K562 (cell line): ENCODE data around the gene SLX4IP. TPM values are rescaled to one million over a fixed set of nuclear protein-coding genes. Genes with fewer than 3 reads are reported as not detected.

Experiments used
- ATAC-seq: fragments of 200-7000 bp; cut with Tn5 transposase; 3 replicates; pipeline ENCODE4 v1.9.1; 2020; ENCODE audit warnings: moderate library complexity
- BruUV-seq: library from RNA; stranded (reverse); fragments of 400-500 nt; replicated peaks from 2 replicates; lab custom pipeline; 2021; lab: Mats Ljungman, UMichigan
- CTCF ChIA-PET: fragments of 300-600 bp; formaldehyde crosslinking; extraction: SDS; loops from one replicate; lab custom pipeline; 2021; ENCODE audit warnings: low intra/inter-chr PET ratio; lab: Yijun Ruan, JAX
- POLR2A ChIA-PET: fragments of 300-600, 350-650 bp; sonication (Branson Sonifier 250); formaldehyde crosslinking; extraction: SDS; loops from one replicate; lab custom pipeline; 2021; ENCODE audit warnings: antibody characterized with exemption, inconsistent platforms; lab: Yijun Ruan, JAX
- DNase-seq, 4 experiments: peaks; one replicate each; pipeline versions ENCODE4 v3.0.0 to v3.0.0-alpha.2; 2011 to 2018; ENCODE audit warnings: low spot score in 3 of 4, mixed read lengths in 3 of 4; ENCODE audit errors: extremely low read depth in 1 of 4
- FAIRE-seq: peaks from 2 replicates; lab custom pipeline; 2011; peaks lifted over from hg19 to GRCh38; lab: Jason Lieb, UNC
- H2AFZ ChIP-seq: 2 replicates; pipeline ENCODE4 v1.6.0; 2011; ENCODE audit warnings: low read depth, low read length, control low read depth, inconsistent platforms
- H3K27ac ChIP-seq: fragments of 200-600 bp; 3 replicates; pipeline ENCODE4 v1.8.0; 2011; ENCODE audit warnings: low read depth, mild to moderate bottlenecking, control low read depth, inconsistent platforms, low read length, moderate library complexity, mixed read lengths; ENCODE audit errors: extremely low read depth
- H3K27me3 ChIP-seq, 2 experiments: fragments of 300-600 bp in 1 of 2; 2 replicates in 1 of 2; 3 replicates in 1 of 2; pipeline versions ENCODE4 v1.6.0 to v1.8.0; 2011; ENCODE audit warnings: inconsistent platforms in 2 of 2, low read length in 2 of 2, mild to moderate bottlenecking in 1 of 2, mixed read lengths in 1 of 2, moderate library complexity in 1 of 2; ENCODE audit not compliant: control insufficient read depth in 2 of 2, insufficient read depth in 2 of 2
- H3K36me3 ChIP-seq: fragments of 300-600 bp; 3 replicates; pipeline ENCODE4 v1.8.0; 2011; ENCODE audit warnings: mild to moderate bottlenecking, low read length, inconsistent platforms; ENCODE audit not compliant: control insufficient read depth, insufficient read depth
- H3K4me1 ChIP-seq, 2 experiments: fragments of 200-600 bp in 1 of 2; replicated peaks in 1 of 2; 2 replicates in 1 of 2; 3 replicates in 1 of 2; pipeline versions ENCODE4 v1.5.1 to v1.8.0; 2011; ENCODE audit warnings: inconsistent platforms in 2 of 2, low read length in 2 of 2, mild to moderate bottlenecking in 1 of 2, mixed read lengths in 1 of 2, moderate library complexity in 1 of 2; ENCODE audit not compliant: control insufficient read depth in 2 of 2, insufficient read depth in 2 of 2
- H3K4me2 ChIP-seq: 2 replicates; pipeline ENCODE4 v1.6.1; 2011; ENCODE audit warnings: low read length, control low read depth, inconsistent platforms, mixed read lengths; ENCODE audit not compliant: insufficient read depth
- H3K4me3 ChIP-seq: fragments of 200-600 bp; sonication (generic), shearing (Covaris generic); 2 replicates; pipeline ENCODE4 v1.5.1; 2016; ENCODE audit warnings: control low read depth, inconsistent platforms
- H3K79me2 ChIP-seq: fragments of 200-600 bp; 3 replicates; pipeline ENCODE4 v1.8.0; 2011; ENCODE audit warnings: low read length, inconsistent platforms; ENCODE audit not compliant: control insufficient read depth, insufficient read depth
- H3K9ac ChIP-seq, 2 experiments: 2 replicates each; pipeline versions ENCODE4 v1.6.0 to v1.6.1; 2011; ENCODE audit warnings: low read depth in 2 of 2, low read length in 2 of 2, control low read depth in 1 of 2, inconsistent platforms in 1 of 2, mild to moderate bottlenecking in 1 of 2, mixed read lengths in 1 of 2; ENCODE audit not compliant: insufficient read depth in 1 of 2
- H3K9me1 ChIP-seq: one replicate; pipeline ENCODE4 v1.6.0; 2011; ENCODE audit warnings: inconsistent platforms, mild to moderate bottlenecking, low read length, moderate library complexity; ENCODE audit not compliant: control insufficient read depth, insufficient read depth
- H3K9me3 ChIP-seq: replicated peaks from 2 replicates; pipeline ENCODE4 v1.5.1; 2011; ENCODE audit warnings: low read depth, low read length, inconsistent platforms; ENCODE audit not compliant: control insufficient read depth, insufficient read depth
- H4K20me1 ChIP-seq: replicated peaks from 2 replicates; pipeline ENCODE4 v1.6.1; 2011; ENCODE audit warnings: low read length, inconsistent platforms, mixed read lengths; ENCODE audit not compliant: control insufficient read depth, insufficient read depth
- EP400 ChIP-seq: fragments of 450-650 bp; IDR thresholded peaks from 2 replicates; pipeline ENCODE4 v1.6.1; 2017; ENCODE audit warnings: antibody characterized with exemption, mild to moderate bottlenecking, moderate library complexity
- FOSL1 ChIP-seq: fragments of 200-800 bp; sonication (Bioruptor generic); conservative IDR thresholded peaks from 2 replicates; pipeline ENCODE4 v1.6.1; 2016; ENCODE audit warnings: missing genetic modification characterization, missing compliant biosample characterization
- KAT7 ChIP-seq: sonication (generic); formaldehyde crosslinking; IDR thresholded peaks from 2 replicates; pipeline ENCODE4 v1.8.0; 2022; ENCODE audit warnings: missing genetic modification reagents, mild to moderate bottlenecking, borderline replicate concordance
- PKNOX1 ChIP-seq: fragments of 450-650 bp; IDR thresholded peaks from 2 replicates; pipeline ENCODE4 v1.6.1; 2016
- RB1 ChIP-seq: fragments of 450-650 bp; IDR thresholded peaks from 2 replicates; pipeline ENCODE4 v1.6.1; 2017; ENCODE audit warnings: low read depth, mild to moderate bottlenecking
- SMARCE1 ChIP-seq: fragments of 450-650 bp; IDR thresholded peaks from 2 replicates; pipeline ENCODE4 v1.7.1; 2016; ENCODE audit warnings: mild to moderate bottlenecking
- THRA ChIP-seq: fragments of 450-650 bp; IDR thresholded peaks from 2 replicates; pipeline ENCODE4 v1.6.1; 2017; ENCODE audit warnings: mild to moderate bottlenecking, moderate library complexity
- ZNF232 ChIP-seq: sonication (generic); formaldehyde crosslinking; IDR thresholded peaks from 2 replicates; pipeline ENCODE4 v1.8.0; 2022; ENCODE audit warnings: mild to moderate bottlenecking, missing genetic modification reagents
- ZNF282 ChIP-seq: sonication (generic); formaldehyde crosslinking; IDR thresholded peaks from 2 replicates; pipeline ENCODE4 v1.8.1; 2023; ENCODE audit warnings: missing genetic modification reagents
- ZNF696 ChIP-seq: fragments of 250-450 bp; sonication (Bioruptor Pico); conservative IDR thresholded peaks from 2 replicates; pipeline ENCODE4 v1.4.0; 2020; ENCODE audit warnings: mild to moderate bottlenecking, moderate library complexity
- ZNF830 ChIP-seq: fragments of 250-450 bp; sonication (Bioruptor Pico); IDR thresholded peaks from 2 replicates; pipeline ENCODE4 v1.5.0; 2021; ENCODE audit warnings: mild to moderate bottlenecking
- in situ Hi-C: fragments of 300-500 bp; cut with MboI; formaldehyde crosslinking; loops from 4 replicates; pipeline ENCODE4 v1.15.0; 2018; ENCODE audit warnings: inconsistent platforms, mixed read lengths
- intact Hi-C: fragments of 100-400 bp; cut with micrococcal nuclease; formaldehyde crosslinking; loops from 2 replicates; pipeline ENCODE4 v1.14.2; 2022
- polyA plus RNA-seq, 8 experiments: library from polyadenylated mRNA; depleted of rRNA in 4 of 8; stranded (reverse) in 5 of 8; unstranded in 3 of 8; fragments of >200 nt; fragmentation: Nextera tagmentation in 2 of 8; fragmentation: Illumina TruSeq in 1 of 8; extraction: Ambion mirVana in 2 of 8; extraction: Trizol in 1 of 8; gene quantifications; 2 replicates each; pipeline versions ENCODE4 v1.2.1 to v1.2.3, GENCODE V29; 2011 to 2014; ENCODE audit warnings: inconsistent platforms in 1 of 8, missing spikeins in 1 of 8
- total RNA-seq, 7 experiments: library from RNA; depleted of rRNA in 6 of 7; stranded (reverse); fragments of >200 nt in 6 of 7; fragmentation: Illumina TruSeq in 2 of 7; extraction: Trizol in 2 of 7; gene quantifications; 2 replicates each; pipeline versions ENCODE4 v1.2.1 to v1.2.3, GENCODE V29; 2011 to 2021; ENCODE audit warnings: low replicate concordance in 1 of 7
- TF ChIP-seq, protein P1 (sequence below): sonication (generic); formaldehyde crosslinking; IDR thresholded peaks from 2 replicates; pipeline ENCODE4 v1.8.1; 2023; ENCODE audit warnings: mild to moderate bottlenecking, missing genetic modification reagents

The SLX4IP gene
- total and polyA plus RNA-seq, 9 of the 15 experiments (the other 6 are each of a cell fraction or from before 2014, with no cell fraction given): 1.5 to 5.9 (median 3.5) TPM

- H3K9ac ChIP-seq: no peak overlapping the region
- H3K4me2 ChIP-seq: no peak overlapping the region
- H3K4me3 ChIP-seq: no peak overlapping the region
- no peak for FAIRE-seq
- H3K27me3 ChIP-seq: no peaks in the 10 kb centered on the region
- no peak overlapping the region for H2AFZ ChIP-seq
- H3K9me1 ChIP-seq: no peaks in the 10 kb centered on the region
- no TSS peak for BruUV-seq
- in situ Hi-C loops: no loop called here
- POLR2A ChIA-PET: no interaction called here
- no peak overlapping the region for H3K27ac ChIP-seq
- H3K36me3 ChIP-seq: no peaks in the 10 kb centered on the region
- H3K79me2 ChIP-seq: no peaks in the 10 kb centered on the region
- intact Hi-C loops: no loop called here
- TF ChIP-seq FOSL1 (no peak), PKNOX1 (no peak), ZNF696 (no peak), SMARCE1 (no peak), RB1 (no peak), ZNF232 (CRISPR knock-in tag) (no peak), EP400 (no peak), KAT7 (CRISPR knock-in tag) (no peak), ZNF282 (CRISPR knock-in tag) (no peak), THRA (no peak), ZNF830 (CRISPR knock-in tag) (no peak)
- TF ChIP-seq, protein P1, sequence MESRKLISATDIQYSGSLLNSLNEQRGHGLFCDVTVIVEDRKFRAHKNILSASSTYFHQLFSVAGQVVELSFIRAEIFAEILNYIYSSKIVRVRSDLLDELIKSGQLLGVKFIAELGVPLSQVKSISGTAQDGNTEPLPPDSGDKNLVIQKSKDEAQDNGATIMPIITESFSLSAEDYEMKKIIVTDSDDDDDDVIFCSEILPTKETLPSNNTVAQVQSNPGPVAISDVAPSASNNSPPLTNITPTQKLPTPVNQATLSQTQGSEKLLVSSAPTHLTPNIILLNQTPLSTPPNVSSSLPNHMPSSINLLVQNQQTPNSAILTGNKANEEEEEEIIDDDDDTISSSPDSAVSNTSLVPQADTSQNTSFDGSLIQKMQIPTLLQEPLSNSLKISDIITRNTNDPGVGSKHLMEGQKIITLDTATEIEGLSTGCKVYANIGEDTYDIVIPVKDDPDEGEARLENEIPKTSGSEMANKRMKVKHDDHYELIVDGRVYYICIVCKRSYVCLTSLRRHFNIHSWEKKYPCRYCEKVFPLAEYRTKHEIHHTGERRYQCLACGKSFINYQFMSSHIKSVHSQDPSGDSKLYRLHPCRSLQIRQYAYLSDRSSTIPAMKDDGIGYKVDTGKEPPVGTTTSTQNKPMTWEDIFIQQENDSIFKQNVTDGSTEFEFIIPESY (CRISPR knock-in tag): no peak
- TF ChIP-seq, all 486 proteins: peak for 0
- Histone ChIP-seq H3K4me1 (no peaks in the 10 kb centered on the region; a peak in 2 of 5 replicates), H3K9me3 (no peaks in the 10 kb centered on the region), H4K20me1 (no peaks in the 10 kb centered on the region)
- ATAC-seq: no peak
- no peak for DNase-seq
- CTCF ChIA-PET: no interaction called here
Measured at GRCh38 chr20:10520528-10520927, 85.4 kb downstream of the SLX4IP start.
